Activated B cell treated with CpG ODN at 0.5 μM for 24 hours (primary cell): Measurements from ENCODE around the gene C1orf35. TPM values are rescaled to one million over a fixed set of nuclear protein-coding genes. Genes with fewer than 3 reads are reported as not detected.

Experiments used
- ATAC-seq: fragments of 200-7000 bp; cut with Tn5 transposase; one replicate; pipeline ENCODE4 v1.10.0; 2021; ENCODE audit warnings: low read depth, mild to moderate bottlenecking, moderate library complexity
- CTCF ChIA-PET: fragments of 350-600 bp; sonication (Branson Sonifier 250); formaldehyde crosslinking; loops from one replicate; lab custom pipeline; 2021; ENCODE audit warnings: antibody characterized with exemption; lab: Charles Lee
- POLR2A ChIA-PET: fragments of 350-600 bp; sonication (Branson Sonifier 250); formaldehyde crosslinking; loops from one replicate; lab custom pipeline; 2021; ENCODE audit warnings: antibody characterized with exemption; lab: Charles Lee
- DNase-seq: peaks from one replicate; pipeline ENCODE4 v3.0.0; 2022
- H3K27ac Mint-ChIP-seq: one replicate; pipeline ENCODE4 v1.8.0; 2020; ENCODE audit warnings: mixed read lengths
- H3K27me3 Mint-ChIP-seq: one replicate; pipeline ENCODE4 v1.8.0; 2021; ENCODE audit warnings: mixed read lengths
- H3K36me3 Mint-ChIP-seq: one replicate; pipeline ENCODE4 v1.8.0; 2021; ENCODE audit warnings: low read depth, mixed read lengths
- H3K4me1 Mint-ChIP-seq: one replicate; pipeline ENCODE4 v1.8.0; 2021; ENCODE audit warnings: mixed read lengths
- H3K4me3 Mint-ChIP-seq: one replicate; pipeline ENCODE4 v1.8.0; 2020; ENCODE audit warnings: mild to moderate bottlenecking, mixed read lengths
- H3K9me3 Mint-ChIP-seq: one replicate; pipeline ENCODE4 v1.8.0; 2020; ENCODE audit warnings: mixed read lengths
- intact Hi-C: fragments of 100-400 bp; cut with micrococcal nuclease; formaldehyde crosslinking; loops from one replicate; pipeline ENCODE4 v1.15.1; 2024
- total RNA-seq: library from RNA; stranded (reverse); gene quantifications from 2 replicates; pipeline ENCODE4 v1.2.3, GENCODE V29; 2022
- TF ChIP-seq, protein P1 (sequence below): fragments of 200-600 bp; IDR thresholded peaks from one replicate; pipeline ENCODE4 v1.8.0; 2022; ENCODE audit warnings: antibody characterized with exemption, mild to moderate bottlenecking

The C1orf35 gene
- total RNA-seq, 1 donor from 2014 or later, result 11.9 TPM

DNA sequence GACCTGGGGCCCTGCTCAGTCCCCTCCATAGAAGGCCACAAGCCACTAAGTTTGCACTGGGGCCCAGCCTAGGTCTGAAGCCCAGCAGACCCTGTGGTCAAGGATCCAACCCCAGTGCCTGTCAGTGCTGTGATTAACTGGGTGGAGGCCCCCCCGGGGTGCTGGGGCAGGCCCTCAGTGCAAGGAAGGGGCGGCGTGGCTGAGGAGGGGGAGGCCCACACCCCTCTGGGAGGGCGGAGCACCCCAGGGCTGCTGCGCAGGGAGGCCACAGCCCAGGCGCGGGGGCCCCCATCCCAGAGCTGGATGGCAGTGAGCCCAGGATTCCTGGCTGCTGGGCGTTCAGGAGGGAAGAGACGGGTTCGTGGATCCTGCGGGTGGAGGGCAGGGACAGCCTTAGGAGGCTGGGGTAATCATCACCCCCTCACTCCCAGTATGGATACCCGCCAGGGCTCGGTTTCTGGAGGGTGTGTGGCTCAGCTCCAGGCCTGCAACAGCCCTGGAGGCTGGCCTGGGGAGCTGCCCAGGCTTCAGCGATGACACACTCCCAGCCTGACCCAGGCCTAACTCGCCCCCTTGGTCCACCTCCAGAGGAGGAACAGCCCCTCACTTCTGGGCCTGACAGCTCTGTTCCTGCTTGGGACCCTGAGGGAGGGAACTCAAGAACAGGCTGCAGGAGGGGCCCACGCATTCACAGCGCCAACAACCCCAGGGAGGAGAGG lies 47.5 kb upstream of the C1orf35 start:
- TF ChIP-seq, protein P1, sequence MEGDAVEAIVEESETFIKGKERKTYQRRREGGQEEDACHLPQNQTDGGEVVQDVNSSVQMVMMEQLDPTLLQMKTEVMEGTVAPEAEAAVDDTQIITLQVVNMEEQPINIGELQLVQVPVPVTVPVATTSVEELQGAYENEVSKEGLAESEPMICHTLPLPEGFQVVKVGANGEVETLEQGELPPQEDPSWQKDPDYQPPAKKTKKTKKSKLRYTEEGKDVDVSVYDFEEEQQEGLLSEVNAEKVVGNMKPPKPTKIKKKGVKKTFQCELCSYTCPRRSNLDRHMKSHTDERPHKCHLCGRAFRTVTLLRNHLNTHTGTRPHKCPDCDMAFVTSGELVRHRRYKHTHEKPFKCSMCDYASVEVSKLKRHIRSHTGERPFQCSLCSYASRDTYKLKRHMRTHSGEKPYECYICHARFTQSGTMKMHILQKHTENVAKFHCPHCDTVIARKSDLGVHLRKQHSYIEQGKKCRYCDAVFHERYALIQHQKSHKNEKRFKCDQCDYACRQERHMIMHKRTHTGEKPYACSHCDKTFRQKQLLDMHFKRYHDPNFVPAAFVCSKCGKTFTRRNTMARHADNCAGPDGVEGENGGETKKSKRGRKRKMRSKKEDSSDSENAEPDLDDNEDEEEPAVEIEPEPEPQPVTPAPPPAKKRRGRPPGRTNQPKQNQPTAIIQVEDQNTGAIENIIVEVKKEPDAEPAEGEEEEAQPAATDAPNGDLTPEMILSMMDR, result no peak
- no peaks in the 10 kb centered on the region for H3K9me3 Mint-ChIP-seq
- CTCF ChIA-PET, result no interaction called here
- H3K36me3 Mint-ChIP-seq, result peaks cover 21% of the 10 kb centered on the region
- intact Hi-C loops, result no loop called here
- DNase-seq (peak; percentile 14), ATAC-seq (no peak)
- H3K27ac Mint-ChIP-seq, result no peak overlapping the region
- H3K4me1 Mint-ChIP-seq, result no peaks in the 10 kb centered on the region
- no peaks in the 10 kb centered on the region for H3K27me3 Mint-ChIP-seq
- POLR2A ChIA-PET, result interaction anchor here (0.7 to 1.2 kb wide), 2 partner anchors 10 to 15 kb away, joined by 3 to 4 read pairs; partner anchors contain the start of genes GUK1 and IBA57
- no peak overlapping the region for H3K4me3 Mint-ChIP-seq

DNA sequence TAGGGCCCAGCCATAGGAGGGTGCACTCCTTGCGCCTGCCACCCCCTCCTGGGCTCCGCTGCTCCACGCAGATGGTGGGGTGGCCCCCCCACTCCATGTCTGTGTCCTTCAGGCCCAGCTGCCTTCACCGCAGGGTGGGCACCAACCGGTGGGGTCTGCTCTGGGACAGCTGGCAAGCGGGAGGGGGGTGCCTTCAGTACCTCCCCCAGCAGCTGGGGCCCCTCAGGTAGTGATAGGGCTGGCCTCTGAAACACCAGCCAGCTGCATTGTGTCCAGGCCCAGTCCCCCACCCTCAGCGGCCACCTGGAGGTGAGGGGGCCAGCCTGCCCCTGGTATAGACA lies 47.0 kb upstream of the C1orf35 start:
- intact Hi-C loops, result no loop called here

DNA sequence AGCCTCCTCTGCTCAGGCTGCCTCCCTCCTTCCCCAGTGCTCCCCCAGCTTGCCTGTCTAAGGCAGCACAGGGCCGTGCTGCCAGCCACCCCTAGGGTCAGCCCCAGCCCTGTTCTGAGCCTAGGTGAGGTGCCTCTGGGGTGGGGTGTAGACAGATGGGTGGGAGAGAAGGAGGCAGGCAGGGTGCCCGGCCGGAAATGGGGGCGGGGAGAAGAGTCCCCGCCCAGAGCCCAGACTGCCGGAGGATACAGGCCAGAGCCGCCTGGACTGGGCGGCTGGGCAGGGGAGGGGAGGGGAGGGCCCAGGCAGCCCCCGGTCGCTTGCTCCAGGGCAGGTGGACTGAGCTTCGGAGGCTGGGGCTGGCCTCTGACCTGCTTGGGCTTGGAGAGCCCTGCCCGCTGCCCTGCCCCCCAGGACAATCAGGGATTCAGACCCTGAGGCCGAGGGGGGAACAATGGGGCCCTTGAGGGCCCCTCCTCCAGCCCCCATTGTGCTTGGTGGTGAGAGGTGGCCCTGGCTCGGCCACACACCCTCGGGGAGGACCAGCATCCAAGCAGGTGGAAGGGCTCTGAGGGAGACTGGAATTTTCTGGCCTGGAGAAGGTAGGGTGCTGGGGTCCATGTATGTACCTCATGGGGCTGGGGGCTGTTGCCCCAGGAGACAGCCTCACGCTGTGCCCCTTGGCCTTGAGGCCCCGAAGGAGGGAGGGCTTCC lies 46.4 kb upstream of the C1orf35 start, which contains the start of gene GJC2:
GJC2 (plus strand) TSS at position 525 of the 714 bp plus-strand sequence. CDS start 7,829 bp downstream, outside the sequence.
- TF ChIP-seq, protein P1, result no peak
- DNase-seq, result no peak
- Mint-ChIP-seq H3K4me3 (no peak within 1 kb of the TSS), H3K36me3 (peaks cover 21% of the 10 kb centered on the region), H3K4me1 (no peaks in the 10 kb centered on the region), H3K9me3 (no peaks in the 10 kb centered on the region), H3K27ac (no peak within 1 kb of the TSS), H3K27me3 (no peaks in the 10 kb centered on the region)
- ChIA-PET POLR2A (interaction anchor here (1.2 kb wide), 1 partner anchor 9 kb away, joined by 3 read pairs; the partner anchor contains the start of gene GUK1), CTCF (no interaction called here)
- no peak for ATAC-seq
- intact Hi-C loops, result no loop called here

More for the DNA sequence above, 47.0 kb upstream of the C1orf35 start:
- ChIA-PET CTCF (no interaction called here), POLR2A (interaction anchor here (0.7 to 1.2 kb wide), 2 partner anchors 10 to 15 kb away, joined by 3 to 4 read pairs; partner anchors contain the start of genes GUK1 and IBA57)
- Mint-ChIP-seq H3K4me1 (no peaks in the 10 kb centered on the region), H3K27me3 (no peaks in the 10 kb centered on the region), H3K36me3 (peaks cover 21% of the 10 kb centered on the region), H3K27ac (no peak overlapping the region), H3K9me3 (no peaks in the 10 kb centered on the region), H3K4me3 (no peak overlapping the region)
- TF ChIP-seq, protein P1, result no peak
- DNase-seq, result peak; percentile 12
- ATAC-seq, result no peak

DNA sequence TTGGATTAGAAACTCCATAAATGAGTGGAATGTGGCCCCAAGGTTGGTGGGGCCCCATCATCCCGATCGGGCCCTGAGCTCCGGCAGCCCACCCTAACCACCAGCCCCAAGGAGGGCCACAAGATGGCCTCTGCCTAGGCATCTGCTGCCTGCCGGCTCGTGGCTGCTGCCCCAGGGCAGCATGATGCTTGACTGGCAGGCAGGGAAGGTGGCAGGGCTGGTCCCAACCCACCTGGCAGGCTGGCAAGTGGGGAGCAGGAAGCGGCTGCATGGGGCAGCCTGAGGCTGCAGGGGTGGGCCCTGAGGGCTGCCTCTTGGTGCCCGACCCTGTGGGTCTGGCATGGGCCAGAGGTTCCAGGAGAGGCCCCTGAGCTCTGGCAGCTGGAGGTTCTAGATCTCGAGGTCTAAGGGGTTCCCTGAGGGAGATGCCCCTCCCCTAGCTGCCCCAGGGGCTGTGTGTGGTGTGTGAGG lies 45.8 kb upstream of the C1orf35 start:
- ChIA-PET POLR2A (interaction anchor here (1.2 kb wide), 1 partner anchor 16 kb away, joined by 3 read pairs; no protein-coding TSS in a partner anchor), CTCF (no interaction called here)
- Mint-ChIP-seq H3K36me3 (peaks cover 21% of the 10 kb centered on the region), H3K27ac (no peak overlapping the region), H3K4me1 (peaks cover 4% of the 10 kb centered on the region), H3K9me3 (no peaks in the 10 kb centered on the region), H3K4me3 (no peak overlapping the region), H3K27me3 (no peaks in the 10 kb centered on the region)
- intact Hi-C loops, result no loop called here
- ATAC-seq (no peak), DNase-seq (no peak)
- TF ChIP-seq, protein P1, result no peak
